PC-3 (cell line): ENCODE measurements around the gene PSMD3. TPM values are rescaled to one million over a fixed set of nuclear protein-coding genes. Genes with fewer than 3 reads are reported as not detected.

ENCODE experiments used
- ATAC-seq: fragments of 200-7000 bp; cut with Tn5 transposase; 2 replicates; pipeline ENCODE4 v1.9.1; 2020; ENCODE audit warnings: mild to moderate bottlenecking, moderate library complexity
- BruUV-seq: library from RNA; stranded (reverse); fragments of 400-500 nt; replicated peaks from 2 replicates; lab custom pipeline; 2021; lab: Mats Ljungman, UMichigan
- CTCF ChIA-PET: fragments of 300-600 bp; sonication (Branson Sonifier 250); formaldehyde crosslinking; loops from one replicate; lab custom pipeline; 2022; ENCODE audit warnings: antibody characterized with exemption; lab: Charles Lee
- POLR2A ChIA-PET: fragments of 300-600 bp; sonication (Branson Sonifier 250); formaldehyde crosslinking; loops from one replicate; lab custom pipeline; 2022; ENCODE audit warnings: antibody characterized with exemption; ENCODE audit not compliant: unreplicated experiment; lab: Charles Lee
- DNase-seq: peaks from one replicate; pipeline ENCODE4 v3.0.0-alpha.2; 2015
- H2AFZ ChIP-seq: fragments of 300-600 bp; sonication (generic); 2 replicates; pipeline ENCODE4 v1.6.0; 2016; ENCODE audit warnings: antibody characterized with exemption, low read length
- H3F3A ChIP-seq: fragments of 300-600 bp; sonication (generic); one replicate; pipeline ENCODE4 v1.6.0; 2017; ENCODE audit warnings: antibody characterized with exemption, low read length, control low read depth, mild to moderate bottlenecking; ENCODE audit not compliant: unreplicated experiment
- H3K27ac ChIP-seq: fragments of 300-600 bp; sonication (generic); 2 replicates; pipeline ENCODE4 v1.5.1; 2016; ENCODE audit warnings: mild to moderate bottlenecking, low read length
- H3K27me3 ChIP-seq: fragments of 300-600 bp; sonication (generic); 2 replicates; pipeline ENCODE4 v1.6.1; 2016; ENCODE audit warnings: low read length, mixed read lengths
- H3K36me3 ChIP-seq: fragments of 300-600 bp; sonication (generic); 2 replicates; pipeline ENCODE4 v1.6.1; 2016; ENCODE audit warnings: low read depth, mixed run types, low read length, mixed read lengths
- H3K4me1 ChIP-seq: fragments of 300-600 bp; sonication (generic); 2 replicates; pipeline ENCODE4 v1.5.1; 2016; ENCODE audit warnings: low read length; ENCODE audit not compliant: insufficient read depth
- H3K4me2 ChIP-seq: fragments of 300-600 bp; sonication (generic); 2 replicates; pipeline ENCODE4 v1.6.0; 2016; ENCODE audit warnings: low read length
- H3K4me3 ChIP-seq: fragments of 300-600 bp; sonication (generic); 2 replicates; pipeline ENCODE4 v1.5.1; 2016; ENCODE audit warnings: mild to moderate bottlenecking, low read length, mixed read lengths
- H3K79me2 ChIP-seq: fragments of 300-600 bp; sonication (generic); 2 replicates; pipeline ENCODE4 v1.6.1; 2017; ENCODE audit warnings: low read length, mixed read lengths
- H3K9ac ChIP-seq: fragments of 300-600 bp; sonication (generic); 2 replicates; pipeline ENCODE4 v1.6.0; 2016; ENCODE audit warnings: mild to moderate bottlenecking, low read length
- H3K9me2 ChIP-seq: fragments of 300-600 bp; sonication (generic); replicated peaks from 2 replicates; pipeline ENCODE4 v1.6.1; 2016; ENCODE audit warnings: mixed run types, low read length, mixed read lengths
- H3K9me3 ChIP-seq: fragments of 300-600 bp; sonication (generic); 2 replicates; pipeline ENCODE4 v1.6.1; 2016; ENCODE audit warnings: low read length, mixed read lengths
- H4K20me1 ChIP-seq: fragments of 300-600 bp; sonication (generic); 2 replicates; pipeline ENCODE4 v1.6.1; 2016; ENCODE audit warnings: low read length, mixed read lengths
- EZH2 ChIP-seq: fragments of 300-600 bp; sonication (generic); IDR thresholded peaks from one replicate; pipeline ENCODE4 v1.6.1; 2017; ENCODE audit warnings: antibody characterized with exemption, mild to moderate bottlenecking, low read length; ENCODE audit not compliant: unreplicated experiment
- EZH2phosphoT487 ChIP-seq: fragments of 300-600 bp; sonication (generic); IDR thresholded peaks from 2 replicates; pipeline ENCODE4 v1.6.1; 2018; ENCODE audit warnings: mild to moderate bottlenecking, antibody characterized with exemption, low read length, borderline replicate concordance
- intact Hi-C: fragments of 100-400 bp; cut with micrococcal nuclease; formaldehyde crosslinking; loops from 2 replicates; pipeline ENCODE4 v1.9.0; 2023
- total RNA-seq: library from RNA; depleted of rRNA; stranded (reverse); fragments of >200 nt; gene quantifications from 2 replicates; pipeline ENCODE4 v1.2.3, GENCODE V29; 2014
- TF ChIP-seq, protein P1 (sequence below): fragments of 300-600 bp; sonication (generic); conservative IDR thresholded peaks from 2 replicates; pipeline ENCODE4 v1.5.1; 2017; ENCODE audit warnings: antibody characterized with exemption, low read depth, mild to moderate bottlenecking, low read length

PSMD3 gene
- total RNA-seq, 1 experiment from 2014 or later: 267 TPM

DNA sequence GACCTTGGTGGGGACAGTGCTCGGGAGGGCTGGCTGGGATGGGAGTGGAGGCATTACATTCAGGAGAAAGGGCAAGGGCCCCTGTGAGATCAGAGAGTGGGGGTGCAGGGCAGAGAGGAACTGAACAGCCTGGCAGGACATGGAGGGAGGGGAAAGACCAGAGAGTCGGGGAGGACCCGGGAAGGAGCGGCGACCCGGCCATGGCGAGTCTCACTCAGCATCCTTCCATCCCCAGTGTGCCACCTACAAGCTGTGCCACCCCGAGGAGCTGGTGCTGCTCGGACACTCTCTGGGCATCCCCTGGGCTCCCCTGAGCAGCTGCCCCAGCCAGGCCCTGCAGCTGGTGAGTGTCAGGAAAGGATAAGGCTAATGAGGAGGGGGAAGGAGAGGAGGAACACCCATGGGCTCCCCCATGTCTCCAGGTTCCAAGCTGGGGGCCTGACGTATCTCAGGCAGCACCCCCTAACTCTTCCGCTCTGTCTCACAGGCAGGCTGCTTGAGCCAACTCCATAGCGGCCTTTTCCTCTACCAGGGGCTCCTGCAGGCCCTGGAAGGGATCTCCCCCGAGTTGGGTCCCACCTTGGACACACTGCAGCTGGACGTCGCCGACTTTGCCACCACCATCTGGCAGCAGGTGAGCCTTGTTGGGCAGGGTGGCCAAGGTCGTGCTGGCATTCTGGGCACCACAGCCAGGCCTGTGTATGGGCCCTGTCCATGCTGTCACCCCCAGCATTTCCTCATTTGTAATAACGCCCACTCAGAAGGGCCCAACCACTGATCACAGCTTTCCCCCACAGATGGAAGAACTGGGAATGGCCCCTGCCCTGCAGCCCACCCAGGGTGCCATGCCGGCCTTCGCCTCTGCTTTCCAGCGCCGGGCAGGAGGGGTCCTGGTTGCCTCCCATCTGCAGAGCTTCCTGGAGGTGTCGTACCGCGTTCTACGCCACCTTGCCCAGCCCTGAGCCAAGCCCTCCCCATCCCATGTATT lies 35.7 kb downstream of the PSMD3 start:
- intact Hi-C loops: no loop called here
- ATAC-seq: no peak
- no TSS peak for BruUV-seq
- Histone ChIP-seq H3F3A (no peaks in the 10 kb centered on the region), H3K4me3 (no peak overlapping the region), H3K9me2 (no peaks in the 10 kb centered on the region), H3K79me2 (no peaks in the 10 kb centered on the region), H3K27me3 (no peaks in the 10 kb centered on the region), H3K4me1 (peaks cover 36% of the 10 kb centered on the region), H2AFZ (no peak overlapping the region), H3K9me3 (no peaks in the 10 kb centered on the region), H3K27ac (no peak overlapping the region), H3K36me3 (0 out of 2 replicates have a peak, but pooled peaks cover 4% of the 10 kb centered on the region), H3K9ac (0 out of 2 replicates have a peak overlapping the region, but pooled peaks have one; percentile 15), H3K4me2 (no peak overlapping the region), H4K20me1 (no peaks in the 10 kb centered on the region)
- DNase-seq: no peak
- CTCF ChIA-PET: interaction anchor here (0.8 kb wide), 1 partner anchor 10 kb away, joined by 3 read pairs; no protein-coding TSS in a partner anchor
- TF ChIP-seq EZH2phosphoT487 (no peak), EZH2 (no peak)
- TF ChIP-seq, protein P1, sequence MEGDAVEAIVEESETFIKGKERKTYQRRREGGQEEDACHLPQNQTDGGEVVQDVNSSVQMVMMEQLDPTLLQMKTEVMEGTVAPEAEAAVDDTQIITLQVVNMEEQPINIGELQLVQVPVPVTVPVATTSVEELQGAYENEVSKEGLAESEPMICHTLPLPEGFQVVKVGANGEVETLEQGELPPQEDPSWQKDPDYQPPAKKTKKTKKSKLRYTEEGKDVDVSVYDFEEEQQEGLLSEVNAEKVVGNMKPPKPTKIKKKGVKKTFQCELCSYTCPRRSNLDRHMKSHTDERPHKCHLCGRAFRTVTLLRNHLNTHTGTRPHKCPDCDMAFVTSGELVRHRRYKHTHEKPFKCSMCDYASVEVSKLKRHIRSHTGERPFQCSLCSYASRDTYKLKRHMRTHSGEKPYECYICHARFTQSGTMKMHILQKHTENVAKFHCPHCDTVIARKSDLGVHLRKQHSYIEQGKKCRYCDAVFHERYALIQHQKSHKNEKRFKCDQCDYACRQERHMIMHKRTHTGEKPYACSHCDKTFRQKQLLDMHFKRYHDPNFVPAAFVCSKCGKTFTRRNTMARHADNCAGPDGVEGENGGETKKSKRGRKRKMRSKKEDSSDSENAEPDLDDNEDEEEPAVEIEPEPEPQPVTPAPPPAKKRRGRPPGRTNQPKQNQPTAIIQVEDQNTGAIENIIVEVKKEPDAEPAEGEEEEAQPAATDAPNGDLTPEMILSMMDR: no peak
- POLR2A ChIA-PET: no interaction called here

DNA sequence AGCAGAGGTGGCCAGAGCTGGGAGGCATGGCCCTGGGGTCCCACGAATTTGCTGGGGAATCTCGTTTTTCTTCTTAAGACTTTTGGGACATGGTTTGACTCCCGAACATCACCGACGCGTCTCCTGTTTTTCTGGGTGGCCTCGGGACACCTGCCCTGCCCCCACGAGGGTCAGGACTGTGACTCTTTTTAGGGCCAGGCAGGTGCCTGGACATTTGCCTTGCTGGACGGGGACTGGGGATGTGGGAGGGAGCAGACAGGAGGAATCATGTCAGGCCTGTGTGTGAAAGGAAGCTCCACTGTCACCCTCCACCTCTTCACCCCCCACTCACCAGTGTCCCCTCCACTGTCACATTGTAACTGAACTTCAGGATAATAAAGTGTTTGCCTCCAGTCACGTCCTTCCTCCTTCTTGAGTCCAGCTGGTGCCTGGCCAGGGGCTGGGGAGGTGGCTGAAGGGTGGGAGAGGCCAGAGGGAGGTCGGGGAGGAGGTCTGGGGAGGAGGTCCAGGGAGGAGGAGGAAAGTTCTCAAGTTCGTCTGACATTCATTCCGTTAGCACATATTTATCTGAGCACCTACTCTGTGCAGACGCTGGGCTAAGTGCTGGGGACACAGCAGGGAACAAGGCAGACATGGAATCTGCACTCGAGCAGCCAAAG lies 36.9 kb downstream of the PSMD3 start:
- Histone ChIP-seq H2AFZ (no peak overlapping the region), H3K36me3 (peaks cover 4% of the 10 kb centered on the region; the same call in 1 of the 2 replicates), H3K4me1 (peaks cover 49% of the 10 kb centered on the region), H4K20me1 (no peaks in the 10 kb centered on the region), H3K4me3 (no peak overlapping the region), H3F3A (no peaks in the 10 kb centered on the region), H3K9me3 (no peaks in the 10 kb centered on the region), H3K79me2 (no peaks in the 10 kb centered on the region), H3K27ac (no peak overlapping the region), H3K27me3 (no peaks in the 10 kb centered on the region), H3K4me2 (no peak overlapping the region), H3K9me2 (no peaks in the 10 kb centered on the region), H3K9ac (no peak overlapping the region)
- no TSS peak for BruUV-seq
- ChIA-PET CTCF (interaction anchor here (0.6 kb wide), 1 partner anchor 37 kb away, joined by 3 read pairs; the partner anchor contains the start of gene MED24), POLR2A (no interaction called here)
- TF ChIP-seq, protein P1: no peak
- TF ChIP-seq EZH2: no peak
- no peak for TF ChIP-seq EZH2phosphoT487
- no peak for DNase-seq
- no peak for ATAC-seq
- intact Hi-C loops: no loop called here
